SH-SY5Y (cell line): ENCODE measurements around the gene ELMO1.

ENCODE experiments used
- GATA2 ChIP-seq: IDR thresholded peaks from 2 replicates; pipeline ENCODE4 v1.6.1; 2011; ENCODE audit warnings: mild to moderate bottlenecking, low read depth, low read length
- GATA3 ChIP-seq: IDR thresholded peaks from 2 replicates; pipeline ENCODE4 v1.6.1; 2011; ENCODE audit warnings: low read depth, mild to moderate bottlenecking, low read length, moderate library complexity

GRCh38 chr7:37040330-37040729 lies 408.3 kb downstream of the ELMO1 start:
- TF ChIP-seq GATA2: no peak
- TF ChIP-seq GATA3: no peak
